Islet precursor cell (in vitro differentiated cells): ENCODE measurements around the gene CD164.
"Not testable (repeated sequence)": the region's sequence is repeated elsewhere in the genome, so short reads cannot be mapped to it uniquely, and the experiment has no call there.

Experiments
- DNase-seq: peaks from one replicate; pipeline ENCODE4 v3.0.0-alpha.2; 2018

CD164 gene

GRCh38 chr6:109373762-109374161 lies 8.5 kb downstream of the CD164 start:
- no peak for DNase-seq

- DNase-seq: no peak
Measured at GRCh38 chr6:109373331-109373730, 8.9 kb downstream of the CD164 start.

GRCh38 chr6:109372130-109372529 lies 10.1 kb downstream of the CD164 start:
- no peak for DNase-seq

GRCh38 chr6:109370792-109371191 lies 11.5 kb downstream of the CD164 start:
- no peak for DNase-seq

- no peak for DNase-seq
Measured at GRCh38 chr6:109370336-109370735, 11.9 kb downstream of the CD164 start.

GRCh38 chr6:109369728-109370127 lies 12.5 kb downstream of the CD164 start:
- no peak for DNase-seq

- DNase-seq: not testable (repeated sequence)
Measured at GRCh38 chr6:109364382-109365078, 17.7 kb downstream of the CD164 start.

GRCh38 chr6:109363753-109364152 lies 18.5 kb downstream of the CD164 start:
- no peak for DNase-seq

GRCh38 chr6:109362102-109362884 lies 20.0 kb downstream of the CD164 start:
- no peak for DNase-seq

- DNase-seq: no peak
Measured at GRCh38 chr6:109360791-109361190, 21.5 kb downstream of the CD164 start.

- DNase-seq: no peak
Measured at GRCh38 chr6:109360281-109360680, 22.0 kb downstream of the CD164 start.

- no peak for DNase-seq
Measured at GRCh38 chr6:109359248-109359647, 23.0 kb downstream of the CD164 start.

- DNase-seq: no peak
Measured at GRCh38 chr6:109358204-109358603, 24.1 kb downstream of the CD164 start.

- no peak for DNase-seq
Measured at GRCh38 chr6:109356237-109356636, 26.0 kb downstream of the CD164 start.

- no peak for DNase-seq
Measured at GRCh38 chr6:109351231-109352130, 30.8 kb downstream of the CD164 start.

GRCh38 chr6:109349419-109349987 lies 32.8 kb downstream of the CD164 start:
- no peak for DNase-seq

GRCh38 chr6:109348226-109348625 lies 34.0 kb downstream of the CD164 start:
- DNase-seq: no peak

GRCh38 chr6:109347779-109348178 lies 34.5 kb downstream of the CD164 start:
- no peak for DNase-seq

GRCh38 chr6:109345986-109346385 lies 36.3 kb downstream of the CD164 start:
- no peak for DNase-seq

- peak; percentile 86 for DNase-seq
Measured at GRCh38 chr6:109344226-109344625, 38.0 kb downstream of the CD164 start.

GRCh38 chr6:109343518-109343917 lies 38.7 kb downstream of the CD164 start:
- no peak for DNase-seq

- DNase-seq: no peak
Measured at GRCh38 chr6:109342911-109343310, 39.4 kb downstream of the CD164 start.

GRCh38 chr6:109342506-109342905 lies 39.8 kb downstream of the CD164 start:
- no peak for DNase-seq
